HCT116 (cell line): Measurements from ENCODE around the gene CD22. TPM values are rescaled to one million over a fixed set of nuclear protein-coding genes. Genes with fewer than 3 reads are reported as not detected.

Experiments used
- ATAC-seq: fragments of 200-7000 bp; cut with Tn5 transposase; 2 replicates; pipeline ENCODE4 v1.9.1; 2020; ENCODE audit warnings: mild to moderate bottlenecking, moderate library complexity
- BruUV-seq: library from RNA; stranded (reverse); fragments of 400-500 nt; replicated peaks from 2 replicates; lab custom pipeline; 2021; lab: Mats Ljungman, UMichigan
- CTCF ChIA-PET: fragments of 300-600 bp; sonication (Branson Sonifier 250); formaldehyde crosslinking; loops from one replicate; lab custom pipeline; 2021; ENCODE audit warnings: antibody characterized with exemption; lab: Charles Lee
- POLR2A ChIA-PET: fragments of 300-600, 350-600 bp; sonication (Branson Sonifier 250); formaldehyde crosslinking; loops from one replicate; lab custom pipeline; 2021; ENCODE audit warnings: antibody characterized with exemption; lab: Charles Lee
- RAD21 ChIA-PET, 2 experiments: fragments of 300-600 bp; sonication (Branson Sonifier 250); formaldehyde crosslinking; loops; one replicate each; lab custom pipeline; 2023; ENCODE audit warnings: low total read pairs in 2 of 2; ENCODE audit not compliant: uncharacterized antibody in 2 of 2, unreplicated experiment in 2 of 2, low non-redundant PET in 1 of 2; lab: Charles Lee
- DNase-seq: peaks from one replicate; pipeline ENCODE4 v3.0.0-alpha.2; 2010; ENCODE audit warnings: low read depth, low spot score
- H2AFZ ChIP-seq: fragments of 200-600 bp; shearing (Covaris generic), sonication (generic); 2 replicates; pipeline ENCODE4 v1.6.1; 2017; ENCODE audit warnings: low read depth, mixed run types, mixed read lengths, antibody characterized with exemption, low read length; ENCODE audit not compliant: poor library complexity, severe bottlenecking
- H3K27ac ChIP-seq: 2 replicates; pipeline ENCODE4 v1.5.1; 2012; ENCODE audit warnings: low read depth, low read length
- H3K27me3 ChIP-seq: fragments of 200-600 bp; sonication (generic); 2 replicates; pipeline ENCODE4 v1.6.1; 2016; ENCODE audit warnings: mixed run types, low read length, mixed read lengths; ENCODE audit not compliant: insufficient read depth
- H3K36me3 ChIP-seq, 2 experiments: fragments of 200-500 bp in 1 of 2; fragments of 200-600 bp in 1 of 2; sonication (Bioruptor generic) in 1 of 2; sonication (generic) in 1 of 2; 2 replicates each; pipeline versions ENCODE4 v1.5.1 to v1.6.1; 2014 to 2016; ENCODE audit warnings: low read length in 2 of 2, inconsistent platforms in 1 of 2, mixed read lengths in 1 of 2, mixed run types in 1 of 2; ENCODE audit not compliant: insufficient read depth in 2 of 2, control insufficient read depth in 1 of 2
- H3K4me1 ChIP-seq, 2 experiments: fragments of 200-600 bp in 1 of 2; sonication (generic) in 1 of 2; 2 replicates each; pipeline versions ENCODE4 v1.5.1 to v1.6.1; 2012 to 2017; ENCODE audit warnings: low read length in 2 of 2, inconsistent platforms in 1 of 2, mild to moderate bottlenecking in 1 of 2, mixed read lengths in 1 of 2, mixed run types in 1 of 2, moderate library complexity in 1 of 2; ENCODE audit not compliant: insufficient read depth in 2 of 2, control insufficient read depth in 1 of 2
- H3K4me2 ChIP-seq: fragments of 200-600 bp; sonication (generic); 2 replicates; pipeline ENCODE4 v1.6.1; 2017; ENCODE audit warnings: mixed run types, low read length, mixed read lengths
- H3K4me3 ChIP-seq, 2 experiments: fragments of 200-600 bp in 1 of 2; sonication (generic) in 1 of 2; replicated peaks in 1 of 2; 2 replicates each; pipeline ENCODE4 v1.5.1; 2011 to 2016; ENCODE audit warnings: low read length in 2 of 2, control low read depth in 1 of 2, low read depth in 1 of 2, mild to moderate bottlenecking in 1 of 2, mixed read lengths in 1 of 2, mixed run types in 1 of 2
- H3K79me2 ChIP-seq: fragments of 200-600 bp; sonication (generic); 2 replicates; pipeline ENCODE4 v1.6.1; 2017; ENCODE audit warnings: mild to moderate bottlenecking, mixed run types, low read length, moderate library complexity, mixed read lengths; ENCODE audit not compliant: insufficient read depth
- H3K9ac ChIP-seq: fragments of 200-600 bp; sonication (generic); 2 replicates; pipeline ENCODE4 v1.6.1; 2016; ENCODE audit warnings: low read length, mixed read lengths
- H3K9me2 ChIP-seq: fragments of 200-600 bp; sonication (generic), shearing (Covaris generic); 2 replicates; pipeline ENCODE4 v1.6.1; 2017; ENCODE audit warnings: mixed run types, mild to moderate bottlenecking, moderate library complexity; ENCODE audit not compliant: insufficient read depth
- H3K9me3 ChIP-seq, 2 experiments: fragments of 200-500 bp in 1 of 2; fragments of 200-600 bp in 1 of 2; sonication (Bioruptor generic) in 1 of 2; sonication (generic) in 1 of 2; 2 replicates each; pipeline ENCODE4 v1.6.1; 2014 to 2017; ENCODE audit warnings: low read length in 2 of 2, mixed read lengths in 2 of 2, inconsistent platforms in 1 of 2, low read depth in 1 of 2, mild to moderate bottlenecking in 1 of 2, mixed run types in 1 of 2, moderate library complexity in 1 of 2; ENCODE audit not compliant: control insufficient read depth in 1 of 2, insufficient read depth in 1 of 2
- H4K20me1 ChIP-seq: fragments of 200-600 bp; sonication (generic), shearing (Covaris generic); 2 replicates; pipeline ENCODE4 v1.6.1; 2017; ENCODE audit warnings: mixed run types, mild to moderate bottlenecking, moderate library complexity; ENCODE audit not compliant: insufficient read depth
- CBX3 ChIP-seq: IDR thresholded peaks from 2 replicates; pipeline ENCODE4 v1.6.1; 2012; ENCODE audit warnings: low read depth
- CEBPB ChIP-seq: IDR thresholded peaks from 2 replicates; pipeline ENCODE4 v1.6.1; 2012; ENCODE audit warnings: low read depth
- ELF1 ChIP-seq: IDR thresholded peaks from 2 replicates; pipeline ENCODE4 v1.6.1; 2012; ENCODE audit warnings: low read depth, borderline replicate concordance
- EZH2 ChIP-seq: fragments of 200-600 bp; sonication (generic); IDR thresholded peaks from 2 replicates; pipeline ENCODE4 v1.6.1; 2017; ENCODE audit warnings: antibody characterized with exemption, mixed run types
- EZH2phosphoT487 ChIP-seq: fragments of 200-600 bp; IDR thresholded peaks from 2 replicates; pipeline ENCODE4 v1.6.1; 2018; ENCODE audit warnings: antibody characterized with exemption, borderline replicate concordance
- FOSL1 ChIP-seq: IDR thresholded peaks from 2 replicates; pipeline ENCODE4 v1.6.1; 2012; ENCODE audit warnings: low read depth
- JUND ChIP-seq: IDR thresholded peaks from 2 replicates; pipeline ENCODE4 v1.6.1; 2012
- RAD21 ChIP-seq: IDR thresholded peaks from 2 replicates; pipeline ENCODE4 v1.6.1; 2012; ENCODE audit warnings: low read depth, mild to moderate bottlenecking
- SP1 ChIP-seq: IDR thresholded peaks from 2 replicates; pipeline ENCODE4 v1.6.1; 2012; ENCODE audit warnings: low read depth
- ZFX ChIP-seq: fragments of 450-650 bp; IDR thresholded peaks from 2 replicates; pipeline ENCODE4 v1.6.1; 2017
- ZNF274 ChIP-seq: fragments of 200-500 bp; sonication (Bioruptor generic); IDR thresholded peaks from 2 replicates; pipeline ENCODE4 v1.6.1; 2014; ENCODE audit warnings: mild to moderate bottlenecking, low read depth, low read length, inconsistent platforms
- intact Hi-C: fragments of 100-400 bp; cut with micrococcal nuclease; formaldehyde crosslinking; loops from 2 replicates; pipeline ENCODE4 v1.10.0; 2022
- total RNA-seq: library from RNA; stranded (reverse); gene quantifications from one replicate; pipeline ENCODE4 v1.2.1, GENCODE V29; 2021; ENCODE audit not compliant: unreplicated experiment
- TF ChIP-seq, protein P1 (sequence below): IDR thresholded peaks from 2 replicates; pipeline ENCODE4 v1.6.1; 2012
- TF ChIP-seq, protein P2 (sequence below): IDR thresholded peaks from 2 replicates; pipeline ENCODE4 v1.6.1; 2011; ENCODE audit warnings: mild to moderate bottlenecking, low read length, moderate library complexity; ENCODE audit not compliant: insufficient replicate concordance; ENCODE audit errors: extremely low read depth

CD22 gene
- total RNA-seq, 1 experiment from 2014 or later = 7.0 TPM

DNA sequence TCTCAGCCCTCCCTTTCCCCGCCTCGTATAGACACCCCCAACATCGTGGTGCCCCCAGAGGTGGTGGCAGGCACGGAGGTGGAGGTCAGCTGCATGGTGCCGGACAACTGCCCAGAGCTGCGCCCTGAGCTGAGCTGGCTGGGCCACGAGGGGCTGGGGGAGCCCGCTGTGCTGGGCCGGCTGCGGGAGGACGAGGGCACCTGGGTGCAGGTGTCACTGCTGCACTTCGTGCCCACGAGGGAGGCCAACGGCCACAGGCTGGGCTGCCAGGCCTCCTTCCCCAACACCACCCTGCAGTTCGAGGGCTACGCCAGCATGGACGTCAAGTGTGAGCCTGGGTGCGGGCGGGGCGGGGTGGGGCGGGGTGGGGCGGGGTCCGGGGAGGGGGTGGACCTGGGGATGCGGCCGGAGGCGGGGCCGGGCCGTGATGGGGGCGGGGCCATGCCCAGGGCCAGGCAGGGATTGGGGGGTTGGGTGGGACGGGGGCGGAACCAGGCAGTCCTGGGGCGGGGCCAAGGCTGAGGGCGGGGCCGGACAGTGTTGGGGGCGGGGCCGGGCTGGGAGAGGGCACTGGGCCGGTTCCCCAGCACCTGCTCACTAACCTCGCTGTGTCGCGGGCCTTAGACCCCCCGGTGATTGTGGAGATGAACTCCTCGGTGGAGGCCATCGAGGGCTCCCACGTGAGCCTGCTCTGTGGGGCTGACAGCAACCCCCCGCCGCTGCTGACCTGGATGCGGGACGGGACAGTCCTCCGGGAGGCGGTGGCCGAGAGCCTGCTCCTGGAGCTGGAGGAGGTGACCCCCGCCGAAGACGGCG lies 29.3 kb upstream of the CD22 start:
- ChIA-PET CTCF (no interaction called here), POLR2A (no interaction called here)

DNA sequence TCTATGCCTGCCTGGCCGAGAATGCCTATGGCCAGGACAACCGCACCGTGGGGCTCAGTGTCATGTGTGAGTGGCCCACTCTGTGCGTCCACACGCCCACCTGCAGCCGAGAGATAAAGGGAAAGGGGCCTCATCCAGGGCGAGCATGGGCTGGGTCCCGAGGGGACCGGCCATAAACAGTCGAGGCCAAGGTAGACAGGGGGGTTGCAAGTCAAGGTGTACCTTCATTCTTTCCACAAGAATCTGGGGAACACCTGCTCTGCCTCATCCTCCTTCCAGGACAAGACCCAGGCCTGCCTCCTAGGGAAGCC lies 28.7 kb upstream of the CD22 start:
- no peak overlapping the region for H3K27ac ChIP-seq
- H3K4me1 ChIP-seq = no peaks in the 10 kb centered on the region
- DNase-seq (no peak), ATAC-seq (no peak)
- no TSS peak for BruUV-seq
- H3K79me2 ChIP-seq = no peaks in the 10 kb centered on the region
- ChIA-PET CTCF (no interaction called here), RAD21 (no interaction called here), POLR2A (no interaction called here)
- no peak overlapping the region for H3K9ac ChIP-seq
- peaks cover 0 to 6% of the 10 kb centered on the region in 2 experiments; a peak in 1 of 4 replicates for H3K9me3 ChIP-seq
- no peak overlapping the region for H3K4me3 ChIP-seq
- H3K9me2 ChIP-seq = no peaks in the 10 kb centered on the region
- no peaks in the 10 kb centered on the region for H3K36me3 ChIP-seq
- no peak overlapping the region for H3K4me2 ChIP-seq
- no peak for TF ChIP-seq ZFX
- TF ChIP-seq CEBPB = no peak
- TF ChIP-seq ZNF274 = no peak
- TF ChIP-seq RAD21 = no peak
- TF ChIP-seq SP1 = no peak
- TF ChIP-seq EZH2phosphoT487 = no peak
- TF ChIP-seq JUND = no peak
- TF ChIP-seq CBX3 = no peak
- TF ChIP-seq FOSL1 = no peak
- TF ChIP-seq, protein P1, sequence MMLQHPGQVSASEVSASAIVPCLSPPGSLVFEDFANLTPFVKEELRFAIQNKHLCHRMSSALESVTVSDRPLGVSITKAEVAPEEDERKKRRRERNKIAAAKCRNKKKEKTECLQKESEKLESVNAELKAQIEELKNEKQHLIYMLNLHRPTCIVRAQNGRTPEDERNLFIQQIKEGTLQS = no peak
- no peaks in the 10 kb centered on the region for H3K27me3 ChIP-seq
- intact Hi-C loops = no loop called here
- H2AFZ ChIP-seq = no peak overlapping the region
- H4K20me1 ChIP-seq = no peaks in the 10 kb centered on the region

More for the DNA sequence above, 29.3 kb upstream of the CD22 start:
- intact Hi-C loops = no loop called here
- Histone ChIP-seq H3K9ac (no peak overlapping the region), H3K4me1 (no peaks in the 10 kb centered on the region), H2AFZ (no peak overlapping the region)
- TF ChIP-seq EZH2 (no peak), ELF1 (no peak), ZNF274 (no peak), EZH2phosphoT487 (no peak)
- TF ChIP-seq, protein P2, sequence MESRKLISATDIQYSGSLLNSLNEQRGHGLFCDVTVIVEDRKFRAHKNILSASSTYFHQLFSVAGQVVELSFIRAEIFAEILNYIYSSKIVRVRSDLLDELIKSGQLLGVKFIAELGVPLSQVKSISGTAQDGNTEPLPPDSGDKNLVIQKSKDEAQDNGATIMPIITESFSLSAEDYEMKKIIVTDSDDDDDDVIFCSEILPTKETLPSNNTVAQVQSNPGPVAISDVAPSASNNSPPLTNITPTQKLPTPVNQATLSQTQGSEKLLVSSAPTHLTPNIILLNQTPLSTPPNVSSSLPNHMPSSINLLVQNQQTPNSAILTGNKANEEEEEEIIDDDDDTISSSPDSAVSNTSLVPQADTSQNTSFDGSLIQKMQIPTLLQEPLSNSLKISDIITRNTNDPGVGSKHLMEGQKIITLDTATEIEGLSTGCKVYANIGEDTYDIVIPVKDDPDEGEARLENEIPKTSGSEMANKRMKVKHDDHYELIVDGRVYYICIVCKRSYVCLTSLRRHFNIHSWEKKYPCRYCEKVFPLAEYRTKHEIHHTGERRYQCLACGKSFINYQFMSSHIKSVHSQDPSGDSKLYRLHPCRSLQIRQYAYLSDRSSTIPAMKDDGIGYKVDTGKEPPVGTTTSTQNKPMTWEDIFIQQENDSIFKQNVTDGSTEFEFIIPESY = no peak
- TF ChIP-seq, all 23 proteins: peak for 0
- ATAC-seq = peak; percentile 78
- RAD21 ChIA-PET = no interaction called here
- Histone ChIP-seq H3K4me3 (no peak overlapping the region), H3K9me3 (peaks cover 0 to 6% of the 10 kb centered on the region in 2 experiments; a peak in 1 of 4 replicates), H3K36me3 (no peaks in the 10 kb centered on the region), H4K20me1 (no peaks in the 10 kb centered on the region), H3K79me2 (no peaks in the 10 kb centered on the region), H3K9me2 (no peaks in the 10 kb centered on the region), H3K27ac (no peak overlapping the region), H3K4me2 (no peak overlapping the region), H3K27me3 (no peaks in the 10 kb centered on the region)
- no peak for DNase-seq
- no TSS peak for BruUV-seq
